ENCODE results near the gene ADAMTSL3. TPM values are rescaled to one million over a fixed set of nuclear protein-coding genes. Genes with fewer than 3 reads are reported as not detected.

The ADAMTSL3 gene
- total RNA-seq, 1 experiment from 2014 or later = 1.8 TPM

DNA sequence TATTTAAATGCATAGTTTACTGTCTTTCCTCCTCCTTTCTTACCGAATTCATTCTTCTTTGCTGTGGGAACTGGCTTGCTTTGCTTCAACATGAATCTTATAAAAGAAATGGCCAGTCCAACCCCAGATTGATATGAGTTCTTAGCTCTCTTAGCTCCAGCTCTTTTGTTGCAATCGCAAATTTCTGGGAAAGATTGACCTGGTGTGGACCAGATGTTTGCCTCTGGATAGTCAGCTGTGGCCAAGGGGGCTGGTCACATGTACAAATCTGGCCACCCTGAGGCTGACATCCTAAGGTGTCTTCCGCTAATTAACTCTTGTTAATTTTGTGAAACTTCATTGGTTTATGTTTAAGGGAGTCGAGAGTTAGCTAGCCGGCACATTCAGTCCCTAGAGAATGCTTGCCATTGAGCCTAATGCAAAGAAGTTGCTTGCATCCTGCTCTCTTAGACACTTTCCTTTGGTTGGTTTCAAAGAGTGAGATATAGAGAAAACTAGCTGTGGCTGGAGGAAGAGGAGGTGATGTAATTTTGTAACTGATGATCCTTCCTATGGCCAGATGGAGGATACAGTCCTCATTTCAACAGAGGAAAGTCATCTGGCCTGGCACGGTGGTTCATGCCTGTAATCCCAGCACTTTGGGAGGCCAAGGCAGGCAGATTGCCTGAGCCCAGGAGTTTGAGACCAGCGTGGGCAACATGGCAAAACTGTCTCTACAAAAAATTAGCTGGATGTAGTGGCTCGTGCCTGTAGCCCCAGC, 162.4 kb downstream of the ADAMTSL3 start:
- no peaks in the 10 kb centered on the region for H3K36me3 Mint-ChIP-seq
- ATAC-seq (no peak), DNase-seq (ENCODE audit: low spot score) (no peak)
- H3K9me3 Mint-ChIP-seq = no peaks in the 10 kb centered on the region
- no peak overlapping the region for H3K27ac Mint-ChIP-seq
- H3K4me1 Mint-ChIP-seq = no peaks in the 10 kb centered on the region
- TF ChIP-seq FOXJ3 (CRISPR knock-in tag; IDR thresholded peaks at IDR 0.05; ENCODE audit: borderline replicate concordance) (no peak), CREM (CRISPR knock-in tag; IDR thresholded peaks at IDR 0.05) (no peak), ZNF423 (CRISPR knock-in tag; IDR thresholded peaks at IDR 0.05) (no peak), JUN (CRISPR knock-in tag; IDR thresholded peaks at IDR 0.05) (no peak), ATF1 (CRISPR knock-in tag; IDR thresholded peaks at IDR 0.05) (no peak), SP1 (CRISPR knock-in tag; conservative IDR thresholded peaks at IDR 0.05) (no peak), PRRX2 (CRISPR knock-in tag; IDR thresholded peaks at IDR 0.05) (no peak), RELA (CRISPR knock-in tag; IDR thresholded peaks at IDR 0.05; ENCODE audit: borderline replicate concordance) (no peak), GRHL2 (CRISPR knock-in tag; IDR thresholded peaks at IDR 0.05; ENCODE audit: insufficient replicate concordance, severe bottlenecking) (no peak), ELF4 (CRISPR knock-in tag; IDR thresholded peaks at IDR 0.05; ENCODE audit: low read depth) (no peak), OVOL2 (CRISPR knock-in tag; IDR thresholded peaks at IDR 0.05; ENCODE audit: borderline replicate concordance) (no peak)
- TF ChIP-seq, protein P1, sequence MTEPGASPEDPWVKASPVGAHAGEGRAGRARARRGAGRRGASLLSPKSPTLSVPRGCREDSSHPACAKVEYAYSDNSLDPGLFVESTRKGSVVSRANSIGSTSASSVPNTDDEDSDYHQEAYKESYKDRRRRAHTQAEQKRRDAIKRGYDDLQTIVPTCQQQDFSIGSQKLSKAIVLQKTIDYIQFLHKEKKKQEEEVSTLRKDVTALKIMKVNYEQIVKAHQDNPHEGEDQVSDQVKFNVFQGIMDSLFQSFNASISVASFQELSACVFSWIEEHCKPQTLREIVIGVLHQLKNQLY (CRISPR knock-in tag; IDR thresholded peaks at IDR 0.05) = no peak
- TF ChIP-seq, protein P2, sequence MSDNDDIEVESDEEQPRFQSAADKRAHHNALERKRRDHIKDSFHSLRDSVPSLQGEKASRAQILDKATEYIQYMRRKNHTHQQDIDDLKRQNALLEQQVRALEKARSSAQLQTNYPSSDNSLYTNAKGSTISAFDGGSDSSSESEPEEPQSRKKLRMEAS (CRISPR knock-in tag; IDR thresholded peaks at IDR 0.05) = no peak
- TF ChIP-seq, protein P3, sequence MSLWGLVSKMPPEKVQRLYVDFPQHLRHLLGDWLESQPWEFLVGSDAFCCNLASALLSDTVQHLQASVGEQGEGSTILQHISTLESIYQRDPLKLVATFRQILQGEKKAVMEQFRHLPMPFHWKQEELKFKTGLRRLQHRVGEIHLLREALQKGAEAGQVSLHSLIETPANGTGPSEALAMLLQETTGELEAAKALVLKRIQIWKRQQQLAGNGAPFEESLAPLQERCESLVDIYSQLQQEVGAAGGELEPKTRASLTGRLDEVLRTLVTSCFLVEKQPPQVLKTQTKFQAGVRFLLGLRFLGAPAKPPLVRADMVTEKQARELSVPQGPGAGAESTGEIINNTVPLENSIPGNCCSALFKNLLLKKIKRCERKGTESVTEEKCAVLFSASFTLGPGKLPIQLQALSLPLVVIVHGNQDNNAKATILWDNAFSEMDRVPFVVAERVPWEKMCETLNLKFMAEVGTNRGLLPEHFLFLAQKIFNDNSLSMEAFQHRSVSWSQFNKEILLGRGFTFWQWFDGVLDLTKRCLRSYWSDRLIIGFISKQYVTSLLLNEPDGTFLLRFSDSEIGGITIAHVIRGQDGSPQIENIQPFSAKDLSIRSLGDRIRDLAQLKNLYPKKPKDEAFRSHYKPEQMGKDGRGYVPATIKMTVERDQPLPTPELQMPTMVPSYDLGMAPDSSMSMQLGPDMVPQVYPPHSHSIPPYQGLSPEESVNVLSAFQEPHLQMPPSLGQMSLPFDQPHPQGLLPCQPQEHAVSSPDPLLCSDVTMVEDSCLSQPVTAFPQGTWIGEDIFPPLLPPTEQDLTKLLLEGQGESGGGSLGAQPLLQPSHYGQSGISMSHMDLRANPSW (CRISPR knock-in tag; conservative IDR thresholded peaks at IDR 0.05; ENCODE audit: low read depth) = no peak
- TF ChIP-seq, protein P4, sequence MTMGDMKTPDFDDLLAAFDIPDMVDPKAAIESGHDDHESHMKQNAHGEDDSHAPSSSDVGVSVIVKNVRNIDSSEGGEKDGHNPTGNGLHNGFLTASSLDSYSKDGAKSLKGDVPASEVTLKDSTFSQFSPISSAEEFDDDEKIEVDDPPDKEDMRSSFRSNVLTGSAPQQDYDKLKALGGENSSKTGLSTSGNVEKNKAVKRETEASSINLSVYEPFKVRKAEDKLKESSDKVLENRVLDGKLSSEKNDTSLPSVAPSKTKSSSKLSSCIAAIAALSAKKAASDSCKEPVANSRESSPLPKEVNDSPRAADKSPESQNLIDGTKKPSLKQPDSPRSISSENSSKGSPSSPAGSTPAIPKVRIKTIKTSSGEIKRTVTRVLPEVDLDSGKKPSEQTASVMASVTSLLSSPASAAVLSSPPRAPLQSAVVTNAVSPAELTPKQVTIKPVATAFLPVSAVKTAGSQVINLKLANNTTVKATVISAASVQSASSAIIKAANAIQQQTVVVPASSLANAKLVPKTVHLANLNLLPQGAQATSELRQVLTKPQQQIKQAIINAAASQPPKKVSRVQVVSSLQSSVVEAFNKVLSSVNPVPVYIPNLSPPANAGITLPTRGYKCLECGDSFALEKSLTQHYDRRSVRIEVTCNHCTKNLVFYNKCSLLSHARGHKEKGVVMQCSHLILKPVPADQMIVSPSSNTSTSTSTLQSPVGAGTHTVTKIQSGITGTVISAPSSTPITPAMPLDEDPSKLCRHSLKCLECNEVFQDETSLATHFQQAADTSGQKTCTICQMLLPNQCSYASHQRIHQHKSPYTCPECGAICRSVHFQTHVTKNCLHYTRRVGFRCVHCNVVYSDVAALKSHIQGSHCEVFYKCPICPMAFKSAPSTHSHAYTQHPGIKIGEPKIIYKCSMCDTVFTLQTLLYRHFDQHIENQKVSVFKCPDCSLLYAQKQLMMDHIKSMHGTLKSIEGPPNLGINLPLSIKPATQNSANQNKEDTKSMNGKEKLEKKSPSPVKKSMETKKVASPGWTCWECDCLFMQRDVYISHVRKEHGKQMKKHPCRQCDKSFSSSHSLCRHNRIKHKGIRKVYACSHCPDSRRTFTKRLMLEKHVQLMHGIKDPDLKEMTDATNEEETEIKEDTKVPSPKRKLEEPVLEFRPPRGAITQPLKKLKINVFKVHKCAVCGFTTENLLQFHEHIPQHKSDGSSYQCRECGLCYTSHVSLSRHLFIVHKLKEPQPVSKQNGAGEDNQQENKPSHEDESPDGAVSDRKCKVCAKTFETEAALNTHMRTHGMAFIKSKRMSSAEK (CRISPR knock-in tag; IDR thresholded peaks at IDR 0.05; ENCODE audit: borderline replicate concordance) = no peak
- TF ChIP-seq, protein P5, sequence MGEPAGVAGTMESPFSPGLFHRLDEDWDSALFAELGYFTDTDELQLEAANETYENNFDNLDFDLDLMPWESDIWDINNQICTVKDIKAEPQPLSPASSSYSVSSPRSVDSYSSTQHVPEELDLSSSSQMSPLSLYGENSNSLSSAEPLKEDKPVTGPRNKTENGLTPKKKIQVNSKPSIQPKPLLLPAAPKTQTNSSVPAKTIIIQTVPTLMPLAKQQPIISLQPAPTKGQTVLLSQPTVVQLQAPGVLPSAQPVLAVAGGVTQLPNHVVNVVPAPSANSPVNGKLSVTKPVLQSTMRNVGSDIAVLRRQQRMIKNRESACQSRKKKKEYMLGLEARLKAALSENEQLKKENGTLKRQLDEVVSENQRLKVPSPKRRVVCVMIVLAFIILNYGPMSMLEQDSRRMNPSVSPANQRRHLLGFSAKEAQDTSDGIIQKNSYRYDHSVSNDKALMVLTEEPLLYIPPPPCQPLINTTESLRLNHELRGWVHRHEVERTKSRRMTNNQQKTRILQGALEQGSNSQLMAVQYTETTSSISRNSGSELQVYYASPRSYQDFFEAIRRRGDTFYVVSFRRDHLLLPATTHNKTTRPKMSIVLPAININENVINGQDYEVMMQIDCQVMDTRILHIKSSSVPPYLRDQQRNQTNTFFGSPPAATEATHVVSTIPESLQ (CRISPR knock-in tag; IDR thresholded peaks at IDR 0.05) = no peak
- CTCF ChIA-PET = no interaction called here
- POLR2A ChIA-PET = no interaction called here
- H3K4me3 Mint-ChIP-seq = no peak overlapping the region
- no peaks in the 10 kb centered on the region; the same call in 1 of the 2 replicates for H3K27me3 Mint-ChIP-seq (ENCODE audit: low read depth)
